SH-SY5Y (cell line): ENCODE measurements around the gene ODF4.

ENCODE experiments used
- GATA2 ChIP-seq: IDR thresholded peaks from 2 replicates; pipeline ENCODE4 v1.6.1; 2011; ENCODE audit warnings: mild to moderate bottlenecking, low read depth, low read length
- GATA3 ChIP-seq: IDR thresholded peaks from 2 replicates; pipeline ENCODE4 v1.6.1; 2011; ENCODE audit warnings: low read depth, mild to moderate bottlenecking, low read length, moderate library complexity

ODF4 gene

GRCh38 chr17:8341456-8341855 lies 1.8 kb downstream of the ODF4 start:
- no peak for TF ChIP-seq GATA2
- TF ChIP-seq GATA3, result no peak

GRCh38 chr17:8345052-8345690 lies 5.5 kb downstream of the ODF4 start:
- no peak for TF ChIP-seq GATA3
- TF ChIP-seq GATA2, result no peak

- no peak for TF ChIP-seq GATA2
Measured at GRCh38 chr17:8345951-8346665, 6.5 kb downstream of the ODF4 start.

- TF ChIP-seq GATA3 (no peak), GATA2 (no peak)
Measured at GRCh38 chr17:8350339-8350738, 10.7 kb downstream of the ODF4 start.

GRCh38 chr17:8353736-8354135 lies 14.1 kb downstream of the ODF4 start:
- TF ChIP-seq GATA2 (no peak), GATA3 (no peak)

- TF ChIP-seq GATA2 (no peak), GATA3 (no peak)
Measured at GRCh38 chr17:8354236-8354635, 14.6 kb downstream of the ODF4 start.

- TF ChIP-seq GATA2, result no peak
- TF ChIP-seq GATA3, result no peak
Measured at GRCh38 chr17:8357910-8358309, 18.3 kb downstream of the ODF4 start.

- TF ChIP-seq GATA2 (no peak), GATA3 (no peak)
Measured at GRCh38 chr17:8359769-8360168, 20.1 kb downstream of the ODF4 start.

GRCh38 chr17:8360260-8360659 lies 20.6 kb downstream of the ODF4 start:
- TF ChIP-seq GATA3 (no peak), GATA2 (no peak)

GRCh38 chr17:8360751-8361150 lies 21.1 kb downstream of the ODF4 start:
- no peak for TF ChIP-seq GATA2
- TF ChIP-seq GATA3, result no peak

- TF ChIP-seq GATA2 (no peak), GATA3 (no peak)
Measured at GRCh38 chr17:8362651-8363332, 23.2 kb downstream of the ODF4 start.

- TF ChIP-seq GATA2 (no peak), GATA3 (no peak)
Measured at GRCh38 chr17:8365143-8365542, 25.5 kb downstream of the ODF4 start.

- TF ChIP-seq GATA2 (no peak), GATA3 (no peak)
Measured at GRCh38 chr17:8366231-8366630, 26.6 kb downstream of the ODF4 start.

- no peak for TF ChIP-seq GATA2
- TF ChIP-seq GATA3, result no peak
Measured at GRCh38 chr17:8368193-8368592, 28.6 kb downstream of the ODF4 start.

- no peak for TF ChIP-seq GATA2
- TF ChIP-seq GATA3, result no peak
Measured at GRCh38 chr17:8369944-8370343, 30.3 kb downstream of the ODF4 start.
